AG09319 (cell line): ENCODE results near the gene PPP2R5D.
"Not testable (repeated sequence)": the region's sequence is repeated elsewhere in the genome, so short reads cannot be mapped to it uniquely, and the experiment has no call there.

Source experiments
- DNase-seq: peaks from one replicate; pipeline ENCODE4 v3.0.0-alpha.2; 2010; ENCODE audit warnings: low read depth; ENCODE audit errors: extremely low read depth
- CTCF ChIP-seq: IDR thresholded peaks from 2 replicates; pipeline ENCODE4 v1.5.1; 2011; ENCODE audit warnings: low read depth, mild to moderate bottlenecking, inconsistent platforms, low read length, moderate library complexity

PPP2R5D gene

GRCh38 chr6:43035495-43036194 lies 51.3 kb downstream of the PPP2R5D start:
- no peak for DNase-seq
- TF ChIP-seq CTCF: no peak

- TF ChIP-seq CTCF: no peak
- no peak for DNase-seq
Observed at GRCh38 chr6:43036712-43037111, 52.3 kb downstream of the PPP2R5D start.

- DNase-seq: no peak
- TF ChIP-seq CTCF: no peak
Observed at GRCh38 chr6:43037197-43037596, 52.8 kb downstream of the PPP2R5D start.

GRCh38 chr6:43037706-43038105 lies 53.3 kb downstream of the PPP2R5D start:
- DNase-seq: no peak
- TF ChIP-seq CTCF: no peak

- no peak for TF ChIP-seq CTCF
- DNase-seq: no peak
Observed at GRCh38 chr6:43038727-43039126, 54.4 kb downstream of the PPP2R5D start.

- DNase-seq: no peak
- no peak for TF ChIP-seq CTCF
Observed at GRCh38 chr6:43040542-43041257, 56.3 kb downstream of the PPP2R5D start.

GRCh38 chr6:43041475-43041874 lies 57.1 kb downstream of the PPP2R5D start:
- DNase-seq: not testable (repeated sequence)
